CD4-positive, alpha-beta T cell (primary cell): ENCODE measurements around the gene PPP2R5C. TPM values are rescaled to one million over a fixed set of nuclear protein-coding genes. Genes with fewer than 3 reads are reported as not detected.

Experiments
- ATAC-seq: fragments of 200-7000 bp; cut with Tn5 transposase; one replicate; pipeline ENCODE4 v1.10.0; 2022; ENCODE audit warnings: mild to moderate bottlenecking; ENCODE audit not compliant: poor library complexity
- CTCF ChIA-PET: fragments of 350-600 bp; sonication (Branson Sonifier 250); formaldehyde crosslinking; loops from one replicate; lab custom pipeline; 2021; ENCODE audit warnings: antibody characterized with exemption, inconsistent platforms; lab: Charles Lee
- POLR2A ChIA-PET: fragments of 350-600 bp; sonication (Branson Sonifier 250); formaldehyde crosslinking; loops from one replicate; lab custom pipeline; 2021; ENCODE audit warnings: antibody characterized with exemption, inconsistent platforms; lab: Charles Lee
- DNase-seq, 14 experiments: peaks; one replicate each; pipeline ENCODE4 v3.0.0-alpha.2; 2013 to 2020; ENCODE audit warnings: mixed read lengths in 2 of 14
- H3K27ac ChIP-seq, 2 donors: one replicate each; pipeline versions ENCODE4 v1.5.1 to v1.7.0; 2013; ENCODE audit warnings: low read length in 2 of 2, low read depth in 1 of 2, mild to moderate bottlenecking in 1 of 2
- H3K27me3 ChIP-seq, 2 experiments: 1 replicate in 1 of 2; 2 replicates in 1 of 2; pipeline versions ENCODE4 v1.6.1 to v1.7.0; 2013; ENCODE audit warnings: low read length in 2 of 2, control low read depth in 1 of 2, mild to moderate bottlenecking in 1 of 2, moderate library complexity in 1 of 2; ENCODE audit not compliant: insufficient read depth in 2 of 2, control insufficient read depth in 1 of 2
- H3K36me3 ChIP-seq: one replicate; pipeline ENCODE4 v1.6.1; 2013; ENCODE audit warnings: low read length, control low read depth; ENCODE audit not compliant: insufficient read depth
- H3K4me1 ChIP-seq: one replicate; pipeline ENCODE4 v1.6.1; 2013; ENCODE audit warnings: low read length, control low read depth; ENCODE audit not compliant: insufficient read depth
- H3K4me3 ChIP-seq: one replicate; pipeline ENCODE4 v1.5.1; 2013; ENCODE audit warnings: mild to moderate bottlenecking, low read length, moderate library complexity
- H3K9me3 ChIP-seq, 2 experiments: 1 replicate in 1 of 2; 2 replicates in 1 of 2; pipeline versions ENCODE4 v1.6.1 to v1.7.0; 2013; ENCODE audit warnings: low read length in 2 of 2, mild to moderate bottlenecking in 2 of 2, control low read depth in 1 of 2, moderate library complexity in 1 of 2; ENCODE audit not compliant: control insufficient read depth in 1 of 2, insufficient read depth in 1 of 2
- H3K27ac Mint-ChIP-seq: one replicate; pipeline ENCODE4 v1.8.0; 2020; ENCODE audit warnings: mixed read lengths
- H3K27me3 Mint-ChIP-seq: one replicate; pipeline ENCODE4 v1.8.0; 2021; ENCODE audit warnings: mixed read lengths
- H3K36me3 Mint-ChIP-seq: one replicate; pipeline ENCODE4 v1.8.0; 2021; ENCODE audit warnings: low read depth, mixed read lengths
- H3K4me1 Mint-ChIP-seq: one replicate; pipeline ENCODE4 v1.8.0; 2021; ENCODE audit warnings: low read depth, mixed read lengths
- H3K4me3 Mint-ChIP-seq: one replicate; pipeline ENCODE4 v1.8.0; 2020; ENCODE audit warnings: mild to moderate bottlenecking, mixed read lengths
- H3K9me3 Mint-ChIP-seq: one replicate; pipeline ENCODE4 v1.8.0; 2020; ENCODE audit warnings: mixed read lengths
- intact Hi-C, 2 experiments: fragments of 100-400 bp; cut with DNase I in 1 of 2; cut with micrococcal nuclease in 1 of 2; formaldehyde crosslinking; loops; one replicate each; pipeline versions ENCODE4 v1.15.1 to v1.9.0; 2023 to 2025; cut with DNase I, micrococcal nuclease
- total RNA-seq, 174 experiments: library from RNA in 2 of 174; stranded (reverse) in 2 of 174; gene quantifications; one replicate each; pipeline ENCODE4 v1.2.3 and lab custom pipeline; 2021 to 2026
- TF ChIP-seq, protein P1 (sequence below): fragments of 200-600 bp; IDR thresholded peaks from one replicate; pipeline ENCODE4 v1.8.0; 2022; ENCODE audit warnings: antibody characterized with exemption, mild to moderate bottlenecking

PPP2R5C gene
- total RNA-seq, 2 experiments from 2014 or later = 463 to 487 TPM

DNA sequence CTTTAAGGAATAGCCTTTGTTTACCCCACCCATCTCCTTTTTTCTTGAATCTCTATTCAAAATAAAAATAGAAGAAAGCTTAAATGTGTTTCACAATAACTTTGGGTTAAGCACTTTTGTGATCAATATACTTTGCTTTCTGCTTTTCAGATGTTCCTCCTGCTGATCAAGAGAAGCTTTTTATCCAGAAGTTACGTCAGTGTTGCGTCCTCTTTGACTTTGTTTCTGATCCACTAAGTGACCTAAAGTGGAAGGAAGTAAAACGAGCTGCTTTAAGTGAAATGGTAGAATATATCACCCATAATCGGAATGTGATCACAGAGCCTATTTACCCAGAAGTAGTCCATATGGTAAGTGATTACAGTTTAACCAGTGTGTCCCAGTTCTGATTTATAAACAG is 95.0 kb downstream of the PPP2R5C start:
- H3K4me1 Mint-ChIP-seq = peaks cover 89% of the 10 kb centered on the region
- TF ChIP-seq, protein P1, sequence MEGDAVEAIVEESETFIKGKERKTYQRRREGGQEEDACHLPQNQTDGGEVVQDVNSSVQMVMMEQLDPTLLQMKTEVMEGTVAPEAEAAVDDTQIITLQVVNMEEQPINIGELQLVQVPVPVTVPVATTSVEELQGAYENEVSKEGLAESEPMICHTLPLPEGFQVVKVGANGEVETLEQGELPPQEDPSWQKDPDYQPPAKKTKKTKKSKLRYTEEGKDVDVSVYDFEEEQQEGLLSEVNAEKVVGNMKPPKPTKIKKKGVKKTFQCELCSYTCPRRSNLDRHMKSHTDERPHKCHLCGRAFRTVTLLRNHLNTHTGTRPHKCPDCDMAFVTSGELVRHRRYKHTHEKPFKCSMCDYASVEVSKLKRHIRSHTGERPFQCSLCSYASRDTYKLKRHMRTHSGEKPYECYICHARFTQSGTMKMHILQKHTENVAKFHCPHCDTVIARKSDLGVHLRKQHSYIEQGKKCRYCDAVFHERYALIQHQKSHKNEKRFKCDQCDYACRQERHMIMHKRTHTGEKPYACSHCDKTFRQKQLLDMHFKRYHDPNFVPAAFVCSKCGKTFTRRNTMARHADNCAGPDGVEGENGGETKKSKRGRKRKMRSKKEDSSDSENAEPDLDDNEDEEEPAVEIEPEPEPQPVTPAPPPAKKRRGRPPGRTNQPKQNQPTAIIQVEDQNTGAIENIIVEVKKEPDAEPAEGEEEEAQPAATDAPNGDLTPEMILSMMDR = no peak
- Histone ChIP-seq H3K9me3 (no peaks in the 10 kb centered on the region), H3K27ac (no peak overlapping the region), H3K4me1 (peaks cover 47% of the 10 kb centered on the region), H3K27me3 (no peaks in the 10 kb centered on the region), H3K4me3 (no peak overlapping the region), H3K36me3 (peaks cover 61% of the 10 kb centered on the region)
- no peaks in the 10 kb centered on the region for H3K27me3 Mint-ChIP-seq
- ChIA-PET CTCF (interaction anchor here (1.9 kb wide), 1 partner anchor 18 kb away, joined by 6 read pairs; no protein-coding TSS in a partner anchor), POLR2A (interaction anchor here (1.0 to 1.1 kb wide), 3 partner anchors 11 to 46 kb away, joined by 3 to 4 read pairs (median 3); no protein-coding TSS in a partner anchor)
- H3K9me3 Mint-ChIP-seq = no peaks in the 10 kb centered on the region
- intact Hi-C loops = no loop called here
- DNase-seq = no peak
- ATAC-seq = no peak
- H3K4me3 Mint-ChIP-seq = no peak overlapping the region
- peaks cover 70% of the 10 kb centered on the region for H3K36me3 Mint-ChIP-seq
- peak overlapping the region; percentile 46 for H3K27ac Mint-ChIP-seq

DNA sequence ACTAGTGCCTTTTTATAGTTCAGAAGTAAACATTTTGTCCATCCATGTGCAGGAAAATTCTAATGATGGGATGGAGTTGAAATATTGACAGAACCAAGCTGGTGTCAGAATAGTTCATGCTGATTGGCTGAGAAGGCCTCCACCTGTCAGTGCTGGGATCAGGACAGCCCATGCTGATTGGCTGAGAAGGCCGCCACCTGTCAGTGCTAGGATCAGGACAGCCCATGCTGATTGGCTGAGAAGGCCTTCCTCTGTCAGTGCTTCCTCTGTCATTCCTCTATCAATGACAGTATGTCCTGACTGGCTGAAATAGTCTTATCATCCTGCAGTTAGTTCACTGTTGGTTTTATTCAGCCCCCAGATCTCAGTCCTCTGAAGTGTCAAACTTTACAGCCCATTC is 95.7 kb downstream of the PPP2R5C start:
- Histone ChIP-seq H3K27me3 (no peaks in the 10 kb centered on the region), H3K9me3 (no peaks in the 10 kb centered on the region), H3K4me3 (no peak overlapping the region), H3K27ac (no peak overlapping the region), H3K36me3 (peaks cover 63% of the 10 kb centered on the region), H3K4me1 (peaks cover 45% of the 10 kb centered on the region)
- no peak for DNase-seq
- peaks cover 70% of the 10 kb centered on the region for H3K36me3 Mint-ChIP-seq
- no peaks in the 10 kb centered on the region for H3K9me3 Mint-ChIP-seq
- peaks cover 88% of the 10 kb centered on the region for H3K4me1 Mint-ChIP-seq
- ATAC-seq = no peak
- CTCF ChIA-PET = interaction anchor here (1.3 to 1.9 kb wide), 2 partner anchors 17 to 35 kb away, joined by 3 to 6 read pairs; no protein-coding TSS in a partner anchor
- TF ChIP-seq, protein P1 = no peak
- intact Hi-C loops = no loop called here
- no peaks in the 10 kb centered on the region for H3K27me3 Mint-ChIP-seq
- peak overlapping the region; percentile 65 for H3K27ac Mint-ChIP-seq
- POLR2A ChIA-PET = interaction anchor here (1.1 kb wide), 1 partner anchor 11 kb away, joined by 4 read pairs; no protein-coding TSS in a partner anchor
- H3K4me3 Mint-ChIP-seq = no peak overlapping the region

DNA sequence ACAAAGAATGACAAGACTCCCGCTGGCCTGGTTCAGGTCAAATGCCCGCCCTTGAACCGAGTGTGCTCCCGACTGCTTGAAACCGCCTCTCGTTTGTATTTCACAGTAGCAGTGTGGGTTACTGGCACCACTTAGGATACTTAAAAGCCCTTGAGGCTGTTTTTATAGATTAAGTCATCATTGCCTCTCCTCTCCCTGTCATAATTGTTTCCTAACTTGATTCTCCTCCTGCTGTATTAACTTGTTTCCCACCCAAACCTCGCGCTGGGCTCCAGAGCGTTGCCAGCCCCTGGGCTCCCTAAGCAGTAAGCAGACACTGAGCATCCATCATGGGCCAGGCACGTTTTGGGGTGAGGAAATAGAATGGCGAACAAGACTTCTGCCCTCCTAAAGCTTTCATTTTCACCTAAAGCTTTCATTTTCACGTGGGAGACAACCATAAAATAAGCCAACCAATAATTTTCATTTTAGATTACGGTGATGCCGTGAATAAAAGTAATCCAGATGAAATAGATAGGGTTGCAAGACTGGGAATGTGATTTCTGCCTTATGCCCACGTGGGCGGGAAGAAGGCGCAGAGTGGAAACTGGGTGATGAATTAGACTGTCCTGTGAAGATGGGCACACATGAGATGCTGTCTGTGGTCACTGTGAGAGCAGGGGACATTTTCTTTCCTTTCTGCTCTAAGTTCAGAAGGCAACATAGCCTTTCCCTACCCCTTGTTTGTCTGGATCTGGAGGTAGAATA is 97.5 kb downstream of the PPP2R5C start:
- Histone ChIP-seq H3K4me3 (no peak overlapping the region), H3K4me1 (peaks cover 38% of the 10 kb centered on the region), H3K36me3 (peaks cover 71% of the 10 kb centered on the region), H3K27me3 (no peaks in the 10 kb centered on the region), H3K9me3 (no peaks in the 10 kb centered on the region), H3K27ac (peak overlapping the region in 1 of 2 donors; percentile 30)
- POLR2A ChIA-PET = interaction anchor here (1.4 kb wide), 1 partner anchor 48 kb away, joined by 3 read pairs; no protein-coding TSS in a partner anchor
- Mint-ChIP-seq H3K27me3 (no peaks in the 10 kb centered on the region), H3K36me3 (peaks cover 85% of the 10 kb centered on the region), H3K4me3 (peak overlapping the region; percentile 12), H3K4me1 (peaks cover 77% of the 10 kb centered on the region), H3K27ac (peak overlapping the region; percentile 65), H3K9me3 (no peaks in the 10 kb centered on the region)
- TF ChIP-seq, protein P1 = no peak
- intact Hi-C loops = no loop called here
- peak in 1 of 14 experiments; percentile 34 for DNase-seq
- CTCF ChIA-PET = interaction anchor here (0.6 to 1.7 kb wide), 2 partner anchors 11 to 88 kb away, joined by 3 to 5 read pairs; no protein-coding TSS in a partner anchor
- ATAC-seq = no peak
